Gastroesophageal sphincter (tissue), 3 donors: ENCODE results near the gene LDHA.

Source experiments
- CTCF ChIP-seq, 4 experiments: fragments of 200-600 bp in 2 of 4; fragments of 450-650 bp in 2 of 4; sonication (generic) in 1 of 4; IDR thresholded peaks; one replicate each; pipeline ENCODE4 v1.5.1; 2017 to 2019; ENCODE audit warnings: antibody characterized with exemption in 4 of 4, mild to moderate bottlenecking in 2 of 4, moderate library complexity in 2 of 4
- EP300 ChIP-seq: sonication (generic); formaldehyde crosslinking; IDR thresholded peaks from one replicate; pipeline ENCODE4 v1.6.1; 2017; ENCODE audit warnings: antibody characterized with exemption, mild to moderate bottlenecking
- POLR2A ChIP-seq, 2 donors: fragments of 450-650 bp; IDR thresholded peaks; one replicate each; pipeline ENCODE4 v1.6.1; 2017; ENCODE audit warnings: antibody characterized with exemption in 2 of 2, mild to moderate bottlenecking in 2 of 2, moderate library complexity in 1 of 2
- POLR2AphosphoS5 ChIP-seq: sonication (generic); formaldehyde crosslinking; IDR thresholded peaks from one replicate; pipeline ENCODE4 v1.6.1; 2017; ENCODE audit warnings: antibody characterized with exemption

GRCh38 chr11:18379201-18379600, 15.2 kb upstream of the LDHA start:
- no peak for TF ChIP-seq CTCF (IDR thresholded peaks at IDR 0.05)
- no peak for TF ChIP-seq POLR2AphosphoS5
- TF ChIP-seq POLR2A (IDR thresholded peaks at IDR 0.05): no peak
- no peak for TF ChIP-seq EP300
